ENCODE measurements around the gene TRIO.

- no peak for TF ChIP-seq EP300 (IDR thresholded peaks at IDR 0.05; ENCODE audit: low read depth)
- TF ChIP-seq POLR2A (IDR thresholded peaks at IDR 0.05), result no peak
- TF ChIP-seq CTCF (IDR thresholded peaks at IDR 0.05), result no peak
- TF ChIP-seq POLR2AphosphoS5 (IDR thresholded peaks at IDR 0.05), result no peak
These were observed 336.1 kb downstream of the TRIO start for GRCh38 chr5:14479143-14479696.

All from transverse colon (tissue), 4 donors.